PC-9 (cell line): ENCODE measurements around the gene CCL15. TPM values are rescaled to one million over a fixed set of nuclear protein-coding genes. Genes with fewer than 3 reads are reported as not detected.

Experiments used
- BruUV-seq: library from RNA; stranded (reverse); fragments of 400-500 nt; replicated peaks from 2 replicates; lab custom pipeline; 2021; lab: Mats Ljungman, UMichigan
- CTCF ChIA-PET: fragments of 300-600 bp; sonication (Branson Sonifier 250); formaldehyde crosslinking; loops from one replicate; lab custom pipeline; 2022; ENCODE audit warnings: antibody characterized with exemption; lab: Charles Lee
- POLR2A ChIA-PET: fragments of 300-600 bp; sonication (Branson Sonifier 250); formaldehyde crosslinking; loops from one replicate; lab custom pipeline; 2022; ENCODE audit warnings: antibody characterized with exemption; ENCODE audit not compliant: unreplicated experiment; lab: Charles Lee
- DNase-seq, 2 experiments: peaks; one replicate each; pipeline versions ENCODE4 v3.0.0 to v3.0.0-alpha.2; 2015 to 2022; ENCODE audit warnings: mixed read lengths in 1 of 2
- H2AFZ ChIP-seq: fragments of 200-600 bp; sonication (generic); 2 replicates; pipeline ENCODE4 v1.8.1; 2017; ENCODE audit warnings: antibody characterized with exemption
- H3F3A ChIP-seq: fragments of 200-600 bp; sonication (generic); 2 replicates; pipeline ENCODE4 v1.8.1; 2017; ENCODE audit warnings: antibody characterized with exemption, mild to moderate bottlenecking, low read depth; ENCODE audit not compliant: insufficient read depth
- H3K27ac ChIP-seq: fragments of 200-600 bp; sonication (generic); 2 replicates; pipeline ENCODE4 v1.6.1; 2016; ENCODE audit warnings: mixed run types
- H3K27me3 ChIP-seq: fragments of 200-600 bp; sonication (generic); 2 replicates; pipeline ENCODE4 v1.6.1; 2016; ENCODE audit warnings: low read depth, mixed run types; ENCODE audit not compliant: insufficient read depth
- H3K36me3 ChIP-seq: fragments of 200-600 bp; sonication (generic); 2 replicates; pipeline ENCODE4 v1.6.1; 2016; ENCODE audit warnings: low read depth, mixed run types
- H3K4me1 ChIP-seq: fragments of 200-600 bp; sonication (generic); replicated peaks from 2 replicates; pipeline ENCODE4 v1.6.1; 2016; ENCODE audit warnings: mixed run types; ENCODE audit not compliant: insufficient read depth
- H3K4me2 ChIP-seq: fragments of 200-600 bp; sonication (generic); 2 replicates; pipeline ENCODE4 v1.6.1; 2017; ENCODE audit warnings: mixed run types
- H3K4me3 ChIP-seq: fragments of 200-600 bp; sonication (generic); 2 replicates; pipeline ENCODE4 v1.6.1; 2016; ENCODE audit warnings: mixed run types
- H3K79me2 ChIP-seq: fragments of 200-600 bp; sonication (generic); 2 replicates; pipeline ENCODE4 v1.6.1; 2017; ENCODE audit warnings: low read depth, mixed run types
- H3K9me2 ChIP-seq: fragments of 200-600 bp; sonication (generic); 2 replicates; pipeline ENCODE4 v1.8.1; 2017; ENCODE audit warnings: mild to moderate bottlenecking; ENCODE audit not compliant: insufficient read depth
- H3K9me3 ChIP-seq: fragments of 200-600 bp; sonication (generic); 2 replicates; pipeline ENCODE4 v1.8.1; 2016; ENCODE audit warnings: low read depth; ENCODE audit not compliant: insufficient read depth
- H4K20me1 ChIP-seq: fragments of 200-600 bp; sonication (generic); 2 replicates; pipeline ENCODE4 v1.8.1; 2017; ENCODE audit not compliant: insufficient read depth
- CTCF ChIP-seq: fragments of 200-600 bp; sonication (generic); conservative IDR thresholded peaks from 2 replicates; pipeline ENCODE4 v1.6.1; 2017; ENCODE audit warnings: mixed run types, antibody characterized with exemption, mild to moderate bottlenecking, moderate library complexity
- EZH2 ChIP-seq: fragments of 200-600 bp; sonication (generic); IDR thresholded peaks from 2 replicates; pipeline ENCODE4 v1.8.0; 2017; ENCODE audit warnings: antibody characterized with exemption, low read depth
- intact Hi-C: fragments of 100-400 bp; cut with micrococcal nuclease; formaldehyde crosslinking; loops from one replicate; pipeline ENCODE4 v1.10.0; 2022; ENCODE audit not compliant: unreplicated experiment
- total RNA-seq: library from RNA; stranded (reverse); gene quantifications from 2 replicates; pipeline ENCODE4 v1.2.3, GENCODE V29; 2021

Gene CCL15
- total RNA-seq, 1 experiment from 2014 or later = not detected

- no peak overlapping the region for H2AFZ ChIP-seq
- TF ChIP-seq EZH2 (no peak), CTCF (no peak)
- no peak for DNase-seq
- H3K36me3 ChIP-seq = no peaks in the 10 kb centered on the region
- no peaks in the 10 kb centered on the region for H3F3A ChIP-seq
- no TSS peak for BruUV-seq
- ChIA-PET POLR2A (no interaction called here), CTCF (no interaction called here)
- intact Hi-C loops = no loop called here
- H3K4me3 ChIP-seq = no peak overlapping the region
- no peaks in the 10 kb centered on the region for H3K4me1 ChIP-seq
- no peak overlapping the region for H3K4me2 ChIP-seq
- no peak overlapping the region for H3K27ac ChIP-seq
- H3K9me3 ChIP-seq = no peaks in the 10 kb centered on the region
- peaks cover 75% of the 10 kb centered on the region for H3K27me3 ChIP-seq
- no peaks in the 10 kb centered on the region for H3K9me2 ChIP-seq
- H3K79me2 ChIP-seq = no peaks in the 10 kb centered on the region
- H4K20me1 ChIP-seq = no peaks in the 10 kb centered on the region
These were observed 9.8 kb upstream of the CCL15 start for GRCh38 chr17:36011201-36011600.

- Histone ChIP-seq H3K9me3 (no peaks in the 10 kb centered on the region), H3K4me2 (no peak overlapping the region), H3K27me3 (peaks cover 77% of the 10 kb centered on the region), H2AFZ (no peak overlapping the region), H3K9me2 (no peaks in the 10 kb centered on the region), H4K20me1 (no peaks in the 10 kb centered on the region), H3K4me1 (no peaks in the 10 kb centered on the region), H3K27ac (no peak overlapping the region), H3K4me3 (no peak overlapping the region), H3K36me3 (no peaks in the 10 kb centered on the region), H3K79me2 (no peaks in the 10 kb centered on the region), H3F3A (no peaks in the 10 kb centered on the region)
- DNase-seq = no peak
- ChIA-PET CTCF (no interaction called here), POLR2A (interaction anchor here (0.6 kb wide), 1 partner anchor 64 kb away, joined by 7 read pairs; no protein-coding TSS in a partner anchor)
- intact Hi-C loops = no loop called here
- BruUV-seq = no TSS peak
- TF ChIP-seq EZH2 = no peak
- peak; percentile 54 for TF ChIP-seq CTCF
These were observed 7.8 kb upstream of the CCL15 start for GRCh38 chr17:36008998-36009665.

DNA sequence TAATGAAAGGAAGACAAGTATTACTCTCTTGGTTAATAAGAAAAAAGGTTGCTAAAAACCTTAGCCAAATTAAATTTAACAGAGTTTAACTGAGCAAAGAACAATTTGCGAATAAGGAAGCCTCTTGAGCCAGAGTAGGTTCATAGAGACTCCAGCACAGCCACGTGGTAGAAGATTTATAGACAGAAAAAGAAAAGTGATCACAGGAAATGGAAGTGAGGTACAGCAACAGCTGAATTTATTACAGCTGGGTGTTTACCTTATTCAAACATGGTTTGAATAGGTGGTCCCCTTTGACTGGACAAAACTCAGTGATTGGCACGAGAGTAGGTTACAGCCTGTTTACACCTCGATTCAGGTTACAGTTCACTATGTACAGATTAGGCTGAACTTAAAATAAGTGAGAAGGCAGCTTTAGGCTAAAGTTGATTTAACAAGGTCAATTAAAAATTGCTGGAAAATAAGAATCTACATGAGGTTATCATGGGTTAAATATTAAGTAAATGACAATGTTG is 3.3 kb upstream of the CCL15 start:
- POLR2A ChIA-PET = no interaction called here
- Histone ChIP-seq H3K79me2 (no peaks in the 10 kb centered on the region), H3K4me1 (no peaks in the 10 kb centered on the region), H3K4me3 (no peak overlapping the region), H3K27ac (no peak overlapping the region), H2AFZ (no peak overlapping the region), H3K36me3 (no peaks in the 10 kb centered on the region), H3K9me2 (no peaks in the 10 kb centered on the region), H3F3A (no peaks in the 10 kb centered on the region), H3K4me2 (no peak overlapping the region), H3K9me3 (no peaks in the 10 kb centered on the region), H4K20me1 (no peaks in the 10 kb centered on the region), H3K27me3 (peaks cover 61% of the 10 kb centered on the region)
- no peak for DNase-seq
- BruUV-seq = no TSS peak
- no peak for TF ChIP-seq EZH2
- TF ChIP-seq CTCF = no peak
- CTCF ChIA-PET = no interaction called here
- intact Hi-C loops = no loop called here
